ENCODE data around the gene PMM2.

GRCh38 chr16:8764525-8765250 lies 33.0 kb upstream of the PMM2 start:
- TF ChIP-seq REST (IDR thresholded peaks at IDR 0.05; ENCODE audit: insufficient read depth in 1 of 2, low read depth in 2 of 2, low read length in 2 of 2) (no peak), TAF1 (IDR thresholded peaks at IDR 0.05; ENCODE audit: borderline replicate concordance, insufficient read depth, low read length) (no peak), POLR2AphosphoS5 (IDR thresholded peaks at IDR 0.05; ENCODE audit: low read depth, low read length) (no peak)

Measured in PFSK-1 (cell line).